Osteoblast (primary cell): ENCODE data around the gene SLC19A3. TPM values are rescaled to one million over a fixed set of nuclear protein-coding genes. Genes with fewer than 3 reads are reported as not detected.

Source experiments
- DNase-seq: peaks from one replicate; pipeline ENCODE4 v3.0.0; 2011; ENCODE audit warnings: low spot score, mixed read lengths; ENCODE audit not compliant: insufficient read length; ENCODE audit errors: missing footprints
- H2AFZ ChIP-seq: 2 replicates; pipeline ENCODE4 v1.6.0; 2011; ENCODE audit warnings: mild to moderate bottlenecking, low read length
- H3K27ac ChIP-seq: 2 replicates; pipeline ENCODE4 v1.5.1; 2011; ENCODE audit warnings: mild to moderate bottlenecking, low read depth, low read length, moderate library complexity
- H3K27me3 ChIP-seq: 2 replicates; pipeline ENCODE4 v1.6.0; 2012; ENCODE audit warnings: mild to moderate bottlenecking, control low read depth, inconsistent platforms, low read length, moderate library complexity; ENCODE audit not compliant: insufficient read depth
- H3K36me3 ChIP-seq: 2 replicates; pipeline ENCODE4 v1.5.1; 2011; ENCODE audit warnings: mild to moderate bottlenecking, low read length, control low read depth, moderate library complexity; ENCODE audit not compliant: insufficient read depth
- H3K4me1 ChIP-seq: 2 replicates; pipeline ENCODE4 v1.5.1; 2011; ENCODE audit warnings: mild to moderate bottlenecking, low read length, control low read depth, moderate library complexity; ENCODE audit not compliant: insufficient read depth
- H3K4me2 ChIP-seq: 2 replicates; pipeline ENCODE4 v1.6.0; 2011; ENCODE audit warnings: mild to moderate bottlenecking, low read length; ENCODE audit not compliant: insufficient read depth
- H3K4me3 ChIP-seq: fragments of 200-600 bp; sonication (generic); 3 replicates; pipeline ENCODE4 v1.5.1; 2012; ENCODE audit warnings: mild to moderate bottlenecking, low read length, inconsistent platforms; ENCODE audit not compliant: insufficient read depth
- H3K79me2 ChIP-seq: 2 replicates; pipeline ENCODE4 v1.6.0; 2012; ENCODE audit warnings: mild to moderate bottlenecking, low read length, control low read depth, inconsistent platforms; ENCODE audit not compliant: insufficient read depth
- H3K9me3 ChIP-seq: 2 replicates; pipeline ENCODE4 v1.5.1; 2011; ENCODE audit warnings: low read depth, low read length, control low read depth
- H4K20me1 ChIP-seq: 2 replicates; pipeline ENCODE4 v1.6.0; 2012; ENCODE audit warnings: mild to moderate bottlenecking, low read length, control low read depth; ENCODE audit not compliant: insufficient read depth
- total RNA-seq: library from RNA; depleted of rRNA; stranded (reverse); fragments of >200 nt; gene quantifications from 2 replicates; pipeline ENCODE4 v1.2.3, GENCODE V29; 2012
- TF ChIP-seq, protein P1 (sequence below): IDR thresholded peaks from 2 replicates; pipeline ENCODE4 v1.5.1; 2011; ENCODE audit warnings: mild to moderate bottlenecking, low read depth, low read length, moderate library complexity; ENCODE audit errors: extremely low read depth

SLC19A3 gene
- total RNA-seq, 1 donor, result 0.36 TPM

DNA sequence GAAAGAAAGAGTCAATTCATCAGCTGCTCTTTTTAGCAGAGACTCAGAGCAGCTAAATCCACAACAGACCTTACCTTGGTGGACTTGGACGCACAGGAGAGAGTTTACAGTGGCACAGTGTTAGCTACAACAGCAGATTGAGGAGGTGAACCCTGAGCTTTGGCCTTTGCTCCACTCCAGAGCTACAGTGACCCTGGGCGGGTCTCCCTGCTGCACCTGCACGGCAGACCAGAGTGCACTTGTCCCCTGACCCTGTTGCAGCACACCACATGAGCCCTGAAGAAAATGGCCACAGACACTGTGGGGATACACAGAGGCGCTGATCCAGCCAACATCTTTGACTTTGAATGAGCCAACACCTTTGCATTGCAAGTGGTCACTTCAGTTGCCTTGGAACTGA lies 11.0 kb downstream of the SLC19A3 start:
- Histone ChIP-seq H4K20me1 (no peaks in the 10 kb centered on the region), H2AFZ (no peak overlapping the region), H3K9me3 (no peaks in the 10 kb centered on the region), H3K27ac (no peak overlapping the region), H3K4me1 (peaks cover 5% of the 10 kb centered on the region), H3K79me2 (no peaks in the 10 kb centered on the region), H3K36me3 (no peaks in the 10 kb centered on the region), H3K4me3 (no peak overlapping the region), H3K27me3 (no peaks in the 10 kb centered on the region), H3K4me2 (no peak overlapping the region)
- TF ChIP-seq, protein P1, sequence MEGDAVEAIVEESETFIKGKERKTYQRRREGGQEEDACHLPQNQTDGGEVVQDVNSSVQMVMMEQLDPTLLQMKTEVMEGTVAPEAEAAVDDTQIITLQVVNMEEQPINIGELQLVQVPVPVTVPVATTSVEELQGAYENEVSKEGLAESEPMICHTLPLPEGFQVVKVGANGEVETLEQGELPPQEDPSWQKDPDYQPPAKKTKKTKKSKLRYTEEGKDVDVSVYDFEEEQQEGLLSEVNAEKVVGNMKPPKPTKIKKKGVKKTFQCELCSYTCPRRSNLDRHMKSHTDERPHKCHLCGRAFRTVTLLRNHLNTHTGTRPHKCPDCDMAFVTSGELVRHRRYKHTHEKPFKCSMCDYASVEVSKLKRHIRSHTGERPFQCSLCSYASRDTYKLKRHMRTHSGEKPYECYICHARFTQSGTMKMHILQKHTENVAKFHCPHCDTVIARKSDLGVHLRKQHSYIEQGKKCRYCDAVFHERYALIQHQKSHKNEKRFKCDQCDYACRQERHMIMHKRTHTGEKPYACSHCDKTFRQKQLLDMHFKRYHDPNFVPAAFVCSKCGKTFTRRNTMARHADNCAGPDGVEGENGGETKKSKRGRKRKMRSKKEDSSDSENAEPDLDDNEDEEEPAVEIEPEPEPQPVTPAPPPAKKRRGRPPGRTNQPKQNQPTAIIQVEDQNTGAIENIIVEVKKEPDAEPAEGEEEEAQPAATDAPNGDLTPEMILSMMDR, result no peak
- no peak for DNase-seq

DNA sequence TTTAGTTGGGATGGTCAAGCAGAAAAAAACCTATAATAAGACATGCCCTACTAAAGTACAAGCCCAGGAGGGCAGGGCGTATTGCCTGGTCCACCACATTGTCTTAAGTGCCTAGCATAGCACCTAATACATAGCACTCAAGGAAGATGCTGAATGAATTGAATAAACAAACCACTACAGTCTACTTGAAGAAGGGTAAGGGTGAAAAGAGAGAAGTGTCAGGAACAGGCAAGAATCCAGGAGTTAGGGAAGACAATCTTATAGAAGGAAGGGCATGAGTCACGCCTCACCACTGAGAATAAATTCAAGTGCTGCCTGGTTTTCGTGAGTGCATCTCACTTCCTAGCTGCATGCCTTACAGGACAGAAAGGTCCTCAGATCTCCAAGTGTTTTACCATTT lies 13.9 kb downstream of the SLC19A3 start:
- no peak overlapping the region for H2AFZ ChIP-seq
- TF ChIP-seq, protein P1, result no peak
- H4K20me1 ChIP-seq, result no peaks in the 10 kb centered on the region
- H3K27ac ChIP-seq, result no peak overlapping the region
- no peaks in the 10 kb centered on the region for H3K27me3 ChIP-seq
- no peak for DNase-seq
- no peak overlapping the region for H3K4me3 ChIP-seq
- no peaks in the 10 kb centered on the region for H3K9me3 ChIP-seq
- no peak overlapping the region for H3K4me2 ChIP-seq
- H3K4me1 ChIP-seq, result peaks cover 5% of the 10 kb centered on the region
- no peaks in the 10 kb centered on the region for H3K36me3 ChIP-seq
- no peaks in the 10 kb centered on the region for H3K79me2 ChIP-seq

DNA sequence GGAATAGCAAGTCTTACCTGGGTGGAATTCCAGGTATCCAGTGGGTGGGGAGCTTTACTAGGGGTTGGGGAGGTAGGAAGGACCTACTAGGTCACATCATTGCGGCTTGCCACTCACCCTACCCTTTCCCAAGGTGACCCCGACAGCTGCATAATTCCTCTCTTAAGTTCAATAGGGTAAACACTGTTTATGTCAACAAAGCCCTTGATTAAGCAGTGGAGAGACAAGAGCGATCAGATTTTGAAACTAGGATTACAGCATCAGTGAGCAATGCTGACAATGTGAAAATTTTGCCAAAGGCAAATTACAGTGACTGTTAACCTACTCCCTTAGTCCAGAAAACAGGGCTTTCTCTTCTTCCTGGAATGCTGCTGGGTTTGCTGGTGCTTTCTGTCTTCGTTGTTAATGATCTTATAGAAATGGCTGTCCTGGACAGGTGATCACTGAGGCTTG lies 14.5 kb downstream of the SLC19A3 start:
- Histone ChIP-seq H3K9me3 (no peaks in the 10 kb centered on the region), H4K20me1 (no peaks in the 10 kb centered on the region), H3K79me2 (no peaks in the 10 kb centered on the region), H3K4me3 (no peak overlapping the region), H3K4me2 (no peak overlapping the region), H3K27ac (no peak overlapping the region), H3K4me1 (peaks cover 5% of the 10 kb centered on the region), H3K36me3 (no peaks in the 10 kb centered on the region), H3K27me3 (no peaks in the 10 kb centered on the region), H2AFZ (no peak overlapping the region)
- TF ChIP-seq, protein P1, result no peak
- peak; percentile 54 for DNase-seq

DNA sequence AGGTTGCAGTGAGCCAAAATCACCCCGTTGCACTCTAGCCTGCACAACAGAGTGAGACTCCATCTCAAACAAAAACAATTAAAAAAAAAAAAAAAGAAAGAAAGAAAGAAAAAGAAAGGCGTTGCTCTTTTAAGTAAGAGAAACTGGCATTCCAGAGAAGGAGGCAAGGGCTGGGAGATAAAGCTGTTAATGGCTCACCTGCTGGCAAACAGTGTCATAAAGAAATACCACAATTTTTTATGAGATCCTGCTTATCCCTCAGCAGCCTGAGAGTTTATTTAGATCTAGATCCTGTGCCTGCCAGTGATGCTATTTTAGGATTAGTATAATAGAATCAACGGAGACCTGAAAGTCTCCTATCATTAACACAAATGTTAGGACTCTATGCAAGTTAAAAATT lies 16.3 kb downstream of the SLC19A3 start:
- H3K27me3 ChIP-seq, result no peaks in the 10 kb centered on the region
- no peaks in the 10 kb centered on the region for H3K9me3 ChIP-seq
- no peak for DNase-seq

More for the DNA sequence above, 16.3 kb downstream of the SLC19A3 start:
- Histone ChIP-seq H3K27ac (no peak overlapping the region), H3K4me3 (no peak overlapping the region), H4K20me1 (no peaks in the 10 kb centered on the region), H3K4me1 (peaks cover 5% of the 10 kb centered on the region), H2AFZ (no peak overlapping the region), H3K36me3 (no peaks in the 10 kb centered on the region), H3K4me2 (no peak overlapping the region), H3K79me2 (no peaks in the 10 kb centered on the region)
- TF ChIP-seq, protein P1, result no peak
